Stomach (tissue), 9 donors: Measurements from ENCODE around the gene SLC36A1. TPM values are rescaled to one million over a fixed set of nuclear protein-coding genes. Genes with fewer than 3 reads are reported as not detected.
"Not testable (repeated sequence)": the region's sequence is repeated elsewhere in the genome, so short reads cannot be mapped to it uniquely, and the experiment has no call there.

ENCODE experiments used
- DNase-seq, 2 donors: peaks; one replicate each; pipeline versions ENCODE4 v3.0.0 to v3.0.0-alpha.2; 2013 to 2019
- H3K27ac ChIP-seq, 5 donors: fragments of 200-600 bp in 4 of 5; sonication (generic) in 4 of 5; one replicate each; pipeline ENCODE4 v1.5.1; 2013 to 2019; ENCODE audit warnings: mild to moderate bottlenecking in 1 of 5, moderate library complexity in 1 of 5
- H3K27me3 ChIP-seq, 3 donors: fragments of 200-600 bp; sonication (generic); one replicate each; pipeline ENCODE4 v1.5.1; 2017 to 2019; ENCODE audit warnings: mixed run types in 1 of 3
- H3K36me3 ChIP-seq, 4 donors: fragments of 200-600 bp; sonication (generic); 1 replicate in 3 of 4; 2 replicates in 1 of 4; pipeline ENCODE4 v1.5.1; 2016 to 2019
- H3K4me1 ChIP-seq, 4 donors: fragments of 200-600 bp; sonication (generic); one replicate each; pipeline ENCODE4 v1.5.1; 2016 to 2019
- H3K4me3 ChIP-seq, 4 donors: fragments of 200-600 bp; sonication (generic) in 3 of 4; one replicate each; pipeline ENCODE4 v1.5.1; 2016 to 2019; ENCODE audit warnings: mild to moderate bottlenecking in 1 of 4
- H3K9me3 ChIP-seq, 4 donors: fragments of 200-600 bp; sonication (generic); one replicate each; pipeline ENCODE4 v1.5.1; 2016 to 2019
- CTCF ChIP-seq, 7 experiments: fragments of 450-650 bp in 4 of 7; fragments of 200-600 bp in 3 of 7; sonication (generic) in 3 of 7; IDR thresholded peaks; one replicate each; pipeline ENCODE4 v1.5.1; 2016 to 2019; ENCODE audit warnings: antibody characterized with exemption in 7 of 7, control low read depth in 2 of 7, mild to moderate bottlenecking in 1 of 7
- EP300 ChIP-seq: sonication (generic); formaldehyde crosslinking; IDR thresholded peaks from one replicate; pipeline ENCODE4 v1.6.1; 2017; ENCODE audit warnings: antibody characterized with exemption
- POLR2A ChIP-seq, 4 donors: fragments of 450-650 bp; IDR thresholded peaks; one replicate each; pipeline ENCODE4 v1.6.1; 2016; ENCODE audit warnings: antibody characterized with exemption in 4 of 4, control low read depth in 2 of 4, mild to moderate bottlenecking in 1 of 4, moderate library complexity in 1 of 4
- POLR2AphosphoS5 ChIP-seq, 3 donors: sonication (generic); formaldehyde crosslinking; IDR thresholded peaks; one replicate each; pipeline ENCODE4 v1.6.1; 2016; ENCODE audit warnings: antibody characterized with exemption in 3 of 3
- WGBS, 5 donors: extraction: QIAGEN DNeasy Blood & Tissue Kit in 3 of 5; methylation state at CpG; one replicate each; pipeline versions ENCODE4 v1.1.5 to v1.1.7; 2013 to 2018; 5-methylcytosine and 5-hydroxymethylcytosine counted together
- intact Hi-C: fragments of 100-400 bp; cut with DNase I; formaldehyde crosslinking; loops from one replicate; pipeline ENCODE4 v1.15.1; 2023; ENCODE audit warnings: low total_unique reads
- polyA plus RNA-seq, 3 donors: library from polyadenylated mRNA; stranded (reverse); fragments of 200-250 nt; gene quantifications; one replicate each; pipeline ENCODE4 v1.2.3, GENCODE V29; 2013
- total RNA-seq, 5 donors: library from RNA; depleted of rRNA; stranded (reverse); fragments of >200 nt; gene quantifications; one replicate each; pipeline versions ENCODE4 v1.1.0 to v1.2.3, GENCODE V29; 2014 to 2016
- donor health status: healthy with polysubstance abuse.
- donor health status: Bipolar disorder and iron deficiency.
- donor health status: healthy.

The SLC36A1 gene
- total and polyA plus RNA-seq, 8 donors = 1.2 to 27.8 (median 6.2) TPM

DNA sequence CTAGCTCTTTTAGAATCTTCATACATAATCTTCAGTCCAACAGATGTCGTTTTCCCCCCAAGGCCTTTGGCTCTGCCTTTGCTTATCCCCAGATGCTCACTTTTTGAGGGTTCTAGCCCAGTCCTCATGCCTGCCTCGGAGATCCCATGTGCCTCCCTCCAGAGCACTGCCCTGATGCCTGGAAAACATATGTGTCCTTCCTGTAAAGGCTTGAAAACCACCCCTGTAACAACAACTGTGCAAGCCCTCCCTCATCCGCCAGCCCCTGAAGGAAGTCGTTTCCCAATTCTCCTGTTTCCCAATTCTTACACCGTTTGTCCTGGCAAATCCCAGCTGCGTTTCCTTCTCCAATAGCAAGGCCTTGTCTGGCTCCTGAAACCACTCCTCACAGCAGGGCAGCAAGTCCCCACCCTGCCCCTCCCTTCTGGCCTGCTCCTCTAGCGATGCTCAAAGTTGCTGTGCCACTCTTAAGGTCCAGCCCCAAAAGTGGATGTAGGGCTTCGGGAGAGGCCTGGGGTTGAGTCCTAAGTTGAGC, 52.2 kb downstream of the SLC36A1 start:
- no peaks in the 10 kb centered on the region for H3K27me3 ChIP-seq
- H3K9me3 ChIP-seq = no peaks in the 10 kb centered on the region
- intact Hi-C loops = loop anchor here (2.0 kb wide), 1 partner anchor 51 kb away; no protein-coding TSS in a partner anchor
- 73 to 85% (median 76%) methylated on average over 8 of the region's 8 CpGs for WGBS, 5 donors
- H3K36me3 ChIP-seq = no peaks in the 10 kb centered on the region
- TF ChIP-seq POLR2A (IDR thresholded peaks at IDR 0.05) = no peak
- TF ChIP-seq CTCF (IDR thresholded peaks at IDR 0.05) = no peak
- no peak for TF ChIP-seq EP300
- no peak for TF ChIP-seq POLR2AphosphoS5 (IDR thresholded peaks at IDR 0.05)
- no peak overlapping the region for H3K4me3 ChIP-seq
- peaks cover 0 to 8% (median 5%) of the 10 kb centered on the region in 4 donors for H3K4me1 ChIP-seq
- no peak for DNase-seq
- no peak overlapping the region for H3K27ac ChIP-seq

GRCh38 chr5:151504006-151504405, 56.6 kb downstream of the SLC36A1 start:
- 78 to 89% (median 87%) methylated on average over 4 of the region's 4 CpGs for WGBS, 5 donors
- H3K4me1 ChIP-seq = peaks cover 0 to 8% (median 5%) of the 10 kb centered on the region in 4 donors
- H3K4me3 ChIP-seq = no peak overlapping the region
- intact Hi-C loops = no loop called here
- TF ChIP-seq EP300 (no peak), CTCF (IDR thresholded peaks at IDR 0.05) (no peak), POLR2A (IDR thresholded peaks at IDR 0.05) (no peak), POLR2AphosphoS5 (IDR thresholded peaks at IDR 0.05) (no peak)
- H3K36me3 ChIP-seq = peaks cover 0 to 4% (median 0%) of the 10 kb centered on the region in 4 donors
- no peak for DNase-seq
- no peak overlapping the region for H3K27ac ChIP-seq
- no peaks in the 10 kb centered on the region for H3K27me3 ChIP-seq
- H3K9me3 ChIP-seq = no peaks in the 10 kb centered on the region

GRCh38 chr5:151508308-151508707, 60.9 kb downstream of the SLC36A1 start:
- H3K4me3 ChIP-seq, H3K4me1 ChIP-seq, H3K9me3 ChIP-seq, H3K27me3 ChIP-seq, H3K27ac ChIP-seq, DNase-seq, intact Hi-C loops: not testable (repeated sequence)
- 84 to 93% (median 92%) methylated on average over 10 of the region's 10 CpGs for WGBS, 5 donors
- peaks cover 0 to 13% (median 4%) of the 10 kb centered on the region in 4 donors for H3K36me3 ChIP-seq

DNA sequence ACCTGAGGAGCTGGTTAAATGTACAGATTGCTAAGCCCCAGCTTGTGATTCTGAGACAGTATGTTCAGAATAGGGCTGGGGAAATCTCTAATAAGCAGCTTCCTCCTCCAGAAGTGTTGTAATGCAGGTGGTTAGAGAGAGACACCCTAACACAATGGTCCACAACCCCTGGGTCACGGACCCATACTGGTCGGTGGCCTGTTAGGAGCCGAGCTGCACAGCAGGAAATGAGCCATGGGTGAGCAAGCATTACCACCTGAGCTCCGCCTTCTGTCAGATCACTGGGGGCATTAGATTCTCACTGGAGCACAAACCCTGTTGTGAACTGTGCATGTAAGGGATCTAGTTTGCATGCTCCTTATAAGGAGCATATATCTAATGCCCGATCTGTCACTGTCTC, 61.8 kb downstream of the SLC36A1 start:
- Histone ChIP-seq H3K36me3 (peaks cover 0 to 13% (median 4%) of the 10 kb centered on the region in 4 donors), H3K4me1 (no peaks in the 10 kb centered on the region), H3K4me3 (no peak overlapping the region), H3K27ac (no peak overlapping the region), H3K9me3 (no peaks in the 10 kb centered on the region), H3K27me3 (no peaks in the 10 kb centered on the region)
- 79 to 88% (median 82%) methylated on average over 4 to 5 of the region's 5 CpGs for WGBS, 5 donors
- no peak for DNase-seq
- TF ChIP-seq POLR2AphosphoS5 (IDR thresholded peaks at IDR 0.05) (no peak), EP300 (no peak), CTCF (IDR thresholded peaks at IDR 0.05) (no peak), POLR2A (IDR thresholded peaks at IDR 0.05) (no peak)
- intact Hi-C loops = no loop called here

GRCh38 chr5:151509836-151510235, 62.4 kb downstream of the SLC36A1 start:
- Histone ChIP-seq H3K4me1 (no peaks in the 10 kb centered on the region), H3K27ac (no peak overlapping the region), H3K27me3 (no peaks in the 10 kb centered on the region), H3K36me3 (peaks cover 0 to 13% (median 4%) of the 10 kb centered on the region in 4 donors), H3K4me3 (no peak overlapping the region), H3K9me3 (no peaks in the 10 kb centered on the region)
- intact Hi-C loops = no loop called here
- WGBS, 5 donors = 93 to 99% (median 98%) methylated on average over 3 of the region's 3 CpGs
- no peak for TF ChIP-seq EP300
- no peak for TF ChIP-seq CTCF (IDR thresholded peaks at IDR 0.05)
- TF ChIP-seq POLR2AphosphoS5 (IDR thresholded peaks at IDR 0.05) = no peak
- no peak for TF ChIP-seq POLR2A (IDR thresholded peaks at IDR 0.05)
- no peak for DNase-seq
